WERI-Rb-1 (cell line): Measurements from ENCODE around the gene LKAAEAR1.

Experiments used
- DNase-seq: peaks from one replicate; pipeline ENCODE4 v3.0.0-alpha.2; 2020
- H3K27ac ChIP-seq: fragments of 250-450 bp; sonication (Bioruptor Pico); 2 replicates; pipeline ENCODE4 v1.5.1; 2020; ENCODE audit warnings: mild to moderate bottlenecking, moderate library complexity
- H3K27me3 ChIP-seq: fragments of 250-450 bp; sonication (Bioruptor Pico); 2 replicates; pipeline ENCODE4 v1.5.1; 2021; ENCODE audit warnings: mild to moderate bottlenecking, low read depth, moderate library complexity; ENCODE audit not compliant: insufficient read depth, severe bottlenecking
- H3K36me3 ChIP-seq: fragments of 250-450 bp; sonication (Bioruptor Pico); 2 replicates; pipeline ENCODE4 v1.5.1; 2020; ENCODE audit warnings: mild to moderate bottlenecking, moderate library complexity
- H3K4me3 ChIP-seq: 2 replicates; pipeline ENCODE4 v1.5.1; 2011; ENCODE audit warnings: low read depth, mild to moderate bottlenecking, control low read depth, low read length
- H3K9me3 ChIP-seq: fragments of 250-450 bp; sonication (Bioruptor Pico); 2 replicates; pipeline ENCODE4 v1.5.1; 2021; ENCODE audit warnings: mild to moderate bottlenecking, moderate library complexity; ENCODE audit not compliant: severe bottlenecking
- CTCF ChIP-seq: IDR thresholded peaks from 2 replicates; pipeline ENCODE4 v1.5.1; 2011; ENCODE audit warnings: low read depth, mild to moderate bottlenecking, control low read depth, inconsistent platforms, low read length

Gene LKAAEAR1

GRCh38 chr20:64074184-64074789, 9.9 kb downstream of the LKAAEAR1 start:
- no peak for TF ChIP-seq CTCF
- Histone ChIP-seq H3K4me3 (no peak overlapping the region), H3K27me3 (no peaks in the 10 kb centered on the region), H3K36me3 (no peaks in the 10 kb centered on the region), H3K27ac (no peak overlapping the region), H3K9me3 (no peaks in the 10 kb centered on the region)
- DNase-seq: no peak

- Histone ChIP-seq H3K9me3 (no peaks in the 10 kb centered on the region), H3K27me3 (no peaks in the 10 kb centered on the region), H3K27ac (no peak overlapping the region), H3K36me3 (no peaks in the 10 kb centered on the region), H3K4me3 (no peak overlapping the region)
- no peak for DNase-seq
- TF ChIP-seq CTCF: no peak
Observed at GRCh38 chr20:64073476-64074183, 10.6 kb downstream of the LKAAEAR1 start.

GRCh38 chr20:64072498-64073063, 11.6 kb downstream of the LKAAEAR1 start:
- no peak for TF ChIP-seq CTCF
- DNase-seq: no peak
- Histone ChIP-seq H3K27me3 (no peaks in the 10 kb centered on the region), H3K4me3 (no peak overlapping the region), H3K36me3 (no peaks in the 10 kb centered on the region), H3K27ac (no peak overlapping the region), H3K9me3 (no peaks in the 10 kb centered on the region)

- no peak for TF ChIP-seq CTCF
- H3K27ac ChIP-seq: no peak overlapping the region
- no peak overlapping the region for H3K4me3 ChIP-seq
Observed at GRCh38 chr20:64071341-64072332, 12.6 kb downstream of the LKAAEAR1 start.

GRCh38 chr20:64070244-64070993, 13.8 kb downstream of the LKAAEAR1 start:
- DNase-seq: no peak
- no peak for TF ChIP-seq CTCF
- Histone ChIP-seq H3K27ac (no peak overlapping the region), H3K36me3 (no peaks in the 10 kb centered on the region), H3K9me3 (no peaks in the 10 kb centered on the region), H3K4me3 (no peak overlapping the region), H3K27me3 (no peaks in the 10 kb centered on the region)

More at GRCh38 chr20:64071341-64072332, 12.6 kb downstream of the LKAAEAR1 start:
- no peak for DNase-seq
- H3K9me3 ChIP-seq: no peaks in the 10 kb centered on the region
- no peaks in the 10 kb centered on the region for H3K36me3 ChIP-seq
- no peaks in the 10 kb centered on the region for H3K27me3 ChIP-seq
